ENCODE data around the gene USP1.

USP1 gene

GRCh38 chr1:62401034-62401760, 35.7 kb upstream of the USP1 start:
- Histone ChIP-seq H3K36me3 (ENCODE audit: insufficient read depth, low read length) (no peaks in the 10 kb centered on the region), H2AFZ (ENCODE audit: low read length, unreplicated experiment) (no peak overlapping the region), H3K27ac (ENCODE audit: low read depth, low read length) (no peak overlapping the region), H3K4me3 (ENCODE audit: low read depth, low read length) (no peak overlapping the region), H3K27me3 (ENCODE audit: insufficient read depth, low read length) (no peaks in the 10 kb centered on the region), H3K4me1 (ENCODE audit: control insufficient read depth, insufficient read depth, low read length, unreplicated experiment) (no peaks in the 10 kb centered on the region), H3K79me2 (ENCODE audit: control insufficient read depth, insufficient read depth, low read length, unreplicated experiment) (no peaks in the 10 kb centered on the region)

- no peaks in the 10 kb centered on the region for H3K4me1 ChIP-seq (ENCODE audit: control insufficient read depth, insufficient read depth, low read length, unreplicated experiment)
- no peak overlapping the region for H3K27ac ChIP-seq (ENCODE audit: low read depth, low read length)
- no peaks in the 10 kb centered on the region for H3K79me2 ChIP-seq (ENCODE audit: control insufficient read depth, insufficient read depth, low read length, unreplicated experiment)
- no peaks in the 10 kb centered on the region for H3K36me3 ChIP-seq (ENCODE audit: insufficient read depth, low read length)
- no peak overlapping the region for H3K4me3 ChIP-seq (ENCODE audit: low read depth, low read length)
- no peak overlapping the region for H2AFZ ChIP-seq (ENCODE audit: low read length, unreplicated experiment)
- H3K27me3 ChIP-seq (ENCODE audit: insufficient read depth, low read length) = no peaks in the 10 kb centered on the region
These were observed 31.6 kb upstream of the USP1 start for GRCh38 chr1:62405247-62405646.

GRCh38 chr1:62406576-62406975, 30.3 kb upstream of the USP1 start:
- Histone ChIP-seq H3K27ac (ENCODE audit: low read depth, low read length) (no peak overlapping the region), H2AFZ (ENCODE audit: low read length, unreplicated experiment) (no peak overlapping the region), H3K36me3 (ENCODE audit: insufficient read depth, low read length) (no peaks in the 10 kb centered on the region), H3K4me1 (ENCODE audit: control insufficient read depth, insufficient read depth, low read length, unreplicated experiment) (no peaks in the 10 kb centered on the region), H3K4me3 (ENCODE audit: low read depth, low read length) (no peak overlapping the region), H3K27me3 (ENCODE audit: insufficient read depth, low read length) (no peaks in the 10 kb centered on the region), H3K79me2 (ENCODE audit: control insufficient read depth, insufficient read depth, low read length, unreplicated experiment) (no peaks in the 10 kb centered on the region)

DNA sequence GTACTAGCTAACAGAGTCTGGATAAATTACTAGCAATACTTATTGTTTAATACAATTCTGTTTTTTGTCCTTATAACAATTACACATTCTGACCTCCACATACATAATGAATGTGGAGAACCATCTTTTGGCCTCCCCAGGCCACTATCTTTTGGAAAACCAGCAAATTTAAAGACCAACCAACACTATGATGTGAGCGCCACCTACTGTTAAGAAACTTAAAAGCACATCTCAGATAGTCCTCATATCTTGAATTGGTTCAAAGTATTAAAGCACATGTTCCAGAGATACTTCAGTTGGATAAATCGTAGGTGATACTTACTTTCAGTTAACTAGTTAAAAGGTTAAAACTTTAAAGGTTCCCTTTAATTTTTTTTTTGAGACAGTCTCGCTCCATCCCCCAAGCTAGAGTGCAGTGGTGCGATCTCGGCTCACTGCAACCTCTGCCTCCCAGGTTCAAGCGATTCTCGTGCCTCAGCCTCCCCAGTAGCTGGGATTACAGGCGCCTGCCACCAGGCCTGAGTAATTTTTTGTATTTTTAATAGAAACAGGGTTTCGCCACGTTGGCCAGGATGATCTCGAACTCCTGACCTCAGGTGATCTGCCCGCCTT, 29.3 kb upstream of the USP1 start:
- no peaks in the 10 kb centered on the region for H3K79me2 ChIP-seq (ENCODE audit: control insufficient read depth, insufficient read depth, low read length, unreplicated experiment)
- H3K4me3 ChIP-seq (ENCODE audit: low read depth, low read length) = no peak overlapping the region
- no peaks in the 10 kb centered on the region for H3K36me3 ChIP-seq (ENCODE audit: insufficient read depth, low read length)
- no peaks in the 10 kb centered on the region for H3K27me3 ChIP-seq (ENCODE audit: insufficient read depth, low read length)
- H2AFZ ChIP-seq (ENCODE audit: low read length, unreplicated experiment) = no peak overlapping the region
- no peak overlapping the region for H3K27ac ChIP-seq (ENCODE audit: low read depth, low read length)
- H3K4me1 ChIP-seq (ENCODE audit: control insufficient read depth, insufficient read depth, low read length, unreplicated experiment) = no peaks in the 10 kb centered on the region

- Histone ChIP-seq H2AFZ (ENCODE audit: low read length, unreplicated experiment) (no peak overlapping the region), H3K4me3 (ENCODE audit: low read depth, low read length) (no peak overlapping the region), H3K4me1 (ENCODE audit: control insufficient read depth, insufficient read depth, low read length, unreplicated experiment) (no peaks in the 10 kb centered on the region)
These were observed 21.2 kb upstream of the USP1 start for GRCh38 chr1:62415687-62416086.

GRCh38 chr1:62417351-62417999, 19.4 kb upstream of the USP1 start:
- no peak overlapping the region for H3K27ac ChIP-seq (ENCODE audit: low read depth, low read length)
- H3K27me3 ChIP-seq (ENCODE audit: insufficient read depth, low read length) = no peaks in the 10 kb centered on the region
- H3K4me3 ChIP-seq (ENCODE audit: low read depth, low read length) = no peak overlapping the region
- H3K36me3 ChIP-seq (ENCODE audit: insufficient read depth, low read length) = no peaks in the 10 kb centered on the region
- no peaks in the 10 kb centered on the region for H3K79me2 ChIP-seq (ENCODE audit: control insufficient read depth, insufficient read depth, low read length, unreplicated experiment)
- H3K4me1 ChIP-seq (ENCODE audit: control insufficient read depth, insufficient read depth, low read length, unreplicated experiment) = no peaks in the 10 kb centered on the region
- H2AFZ ChIP-seq (ENCODE audit: low read length, unreplicated experiment) = no peak overlapping the region

More at GRCh38 chr1:62415687-62416086, 21.2 kb upstream of the USP1 start:
- H3K36me3 ChIP-seq (ENCODE audit: insufficient read depth, low read length) = no peaks in the 10 kb centered on the region
- H3K79me2 ChIP-seq (ENCODE audit: control insufficient read depth, insufficient read depth, low read length, unreplicated experiment) = no peaks in the 10 kb centered on the region
- H3K27me3 ChIP-seq (ENCODE audit: insufficient read depth, low read length) = no peaks in the 10 kb centered on the region
- H3K27ac ChIP-seq (ENCODE audit: low read depth, low read length) = no peak overlapping the region

DNA sequence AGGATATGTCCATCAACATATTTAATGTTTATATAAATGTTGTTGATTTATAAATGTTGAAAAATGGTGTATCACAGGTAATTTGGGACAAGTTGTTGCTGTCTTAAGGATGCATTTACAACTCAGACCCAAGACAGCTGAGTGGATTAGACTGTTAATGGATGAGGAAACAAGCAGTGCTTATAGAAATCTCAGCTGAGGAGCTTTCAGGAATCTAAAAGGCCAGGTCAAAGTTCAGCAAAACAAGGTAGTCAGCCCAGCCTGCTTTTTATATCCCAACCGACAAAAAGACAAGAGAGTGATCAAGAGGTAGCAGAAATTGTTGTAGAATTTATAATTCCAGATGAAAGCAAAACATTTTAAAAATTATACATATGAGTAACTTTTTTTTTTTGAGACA, 16.6 kb upstream of the USP1 start:
- H3K79me2 ChIP-seq (ENCODE audit: control insufficient read depth, insufficient read depth, low read length, unreplicated experiment) = no peaks in the 10 kb centered on the region
- peaks cover 12% of the 10 kb centered on the region for H3K4me1 ChIP-seq (ENCODE audit: control insufficient read depth, insufficient read depth, low read length, unreplicated experiment)
- no peaks in the 10 kb centered on the region for H3K36me3 ChIP-seq (ENCODE audit: insufficient read depth, low read length)
- no peak overlapping the region for H2AFZ ChIP-seq (ENCODE audit: low read length, unreplicated experiment)
- H3K27ac ChIP-seq (ENCODE audit: low read depth, low read length) = no peak overlapping the region
- H3K27me3 ChIP-seq (ENCODE audit: insufficient read depth, low read length) = no peaks in the 10 kb centered on the region
- H3K4me3 ChIP-seq (ENCODE audit: low read depth, low read length) = no peak overlapping the region

GRCh38 chr1:62423580-62424242, 13.1 kb upstream of the USP1 start:
- no peaks in the 10 kb centered on the region for H3K36me3 ChIP-seq (ENCODE audit: insufficient read depth, low read length)
- no peaks in the 10 kb centered on the region for H3K79me2 ChIP-seq (ENCODE audit: control insufficient read depth, insufficient read depth, low read length, unreplicated experiment)
- H3K4me1 ChIP-seq (ENCODE audit: control insufficient read depth, insufficient read depth, low read length, unreplicated experiment) = peaks cover 12% of the 10 kb centered on the region
- H3K27me3 ChIP-seq (ENCODE audit: insufficient read depth, low read length) = no peaks in the 10 kb centered on the region
- peak overlapping the region; percentile 36 for H2AFZ ChIP-seq (ENCODE audit: low read length, unreplicated experiment)
- no peak overlapping the region for H3K4me3 ChIP-seq (ENCODE audit: low read depth, low read length)
- H3K27ac ChIP-seq (ENCODE audit: low read depth, low read length) = no peak overlapping the region

- Histone ChIP-seq H3K27ac (ENCODE audit: low read depth, low read length) (no peak overlapping the region), H3K4me3 (ENCODE audit: low read depth, low read length) (no peak overlapping the region), H2AFZ (ENCODE audit: low read length, unreplicated experiment) (peak overlapping the region; percentile 36), H3K27me3 (ENCODE audit: insufficient read depth, low read length) (no peaks in the 10 kb centered on the region), H3K79me2 (ENCODE audit: control insufficient read depth, insufficient read depth, low read length, unreplicated experiment) (no peaks in the 10 kb centered on the region), H3K4me1 (ENCODE audit: control insufficient read depth, insufficient read depth, low read length, unreplicated experiment) (peaks cover 12% of the 10 kb centered on the region), H3K36me3 (ENCODE audit: insufficient read depth, low read length) (no peaks in the 10 kb centered on the region)
These were observed 12.4 kb upstream of the USP1 start for GRCh38 chr1:62424411-62424810.

GRCh38 chr1:62425041-62425440, 11.8 kb upstream of the USP1 start:
- Histone ChIP-seq H3K4me3 (ENCODE audit: low read depth, low read length) (no peak overlapping the region), H3K27ac (ENCODE audit: low read depth, low read length) (no peak overlapping the region)

More at GRCh38 chr1:62425041-62425440, 11.8 kb upstream of the USP1 start:
- Histone ChIP-seq H3K36me3 (ENCODE audit: insufficient read depth, low read length) (no peaks in the 10 kb centered on the region), H3K27me3 (ENCODE audit: insufficient read depth, low read length) (no peaks in the 10 kb centered on the region), H3K4me1 (ENCODE audit: control insufficient read depth, insufficient read depth, low read length, unreplicated experiment) (peaks cover 12% of the 10 kb centered on the region), H2AFZ (ENCODE audit: low read length, unreplicated experiment) (no peak overlapping the region), H3K79me2 (ENCODE audit: control insufficient read depth, insufficient read depth, low read length, unreplicated experiment) (no peaks in the 10 kb centered on the region)
